GM18868 (cell line): Measurements from ENCODE around the gene TCF21.
"Not testable (repeated sequence)": the region's sequence is repeated elsewhere in the genome, so short reads cannot be mapped to it uniquely, and the experiment has no call there.

Experiments used
- ATAC-seq: cut with Tn5 transposase; IDR thresholded peaks from one replicate; pipeline ENCODE4 v1.9.1; 2021; ENCODE audit warnings: mild to moderate bottlenecking, moderate library complexity; ENCODE audit not compliant: unreplicated experiment

TCF21 gene

GRCh38 chr6:133921249-133921859, 32.4 kb downstream of the TCF21 start:
- ATAC-seq = peak; percentile 51

DNA sequence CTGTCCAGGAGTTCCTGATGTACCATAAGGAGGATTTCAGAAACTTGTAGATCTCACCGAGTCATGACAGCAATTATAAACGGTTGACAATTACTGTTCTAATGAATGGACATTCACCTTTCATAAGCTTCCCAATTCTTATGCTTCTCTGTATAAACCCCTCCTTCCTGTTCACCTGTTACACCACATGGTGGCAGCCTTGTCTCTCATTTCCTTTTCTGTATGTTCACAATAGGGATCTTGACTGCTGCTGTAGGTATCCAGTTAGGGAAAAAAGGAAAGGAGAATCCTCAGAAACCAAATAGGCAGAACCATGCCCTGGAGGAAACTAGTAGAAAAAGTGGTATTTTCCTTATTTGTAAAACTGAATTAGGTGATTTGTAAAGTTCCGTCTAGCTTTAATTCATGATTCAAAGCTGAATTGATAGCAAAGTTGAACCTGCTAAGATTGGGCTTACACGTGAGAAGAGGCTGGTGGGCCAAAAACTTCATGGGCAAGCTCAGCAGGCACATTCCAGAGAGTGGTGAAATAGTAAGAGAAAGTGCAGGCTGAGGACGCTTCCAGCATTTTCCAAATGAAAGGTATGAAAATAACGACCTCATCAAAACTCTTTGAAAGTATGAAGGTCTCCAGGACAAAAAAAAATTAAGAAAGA, 35.2 kb downstream of the TCF21 start:
- peak; percentile 81 for ATAC-seq

DNA sequence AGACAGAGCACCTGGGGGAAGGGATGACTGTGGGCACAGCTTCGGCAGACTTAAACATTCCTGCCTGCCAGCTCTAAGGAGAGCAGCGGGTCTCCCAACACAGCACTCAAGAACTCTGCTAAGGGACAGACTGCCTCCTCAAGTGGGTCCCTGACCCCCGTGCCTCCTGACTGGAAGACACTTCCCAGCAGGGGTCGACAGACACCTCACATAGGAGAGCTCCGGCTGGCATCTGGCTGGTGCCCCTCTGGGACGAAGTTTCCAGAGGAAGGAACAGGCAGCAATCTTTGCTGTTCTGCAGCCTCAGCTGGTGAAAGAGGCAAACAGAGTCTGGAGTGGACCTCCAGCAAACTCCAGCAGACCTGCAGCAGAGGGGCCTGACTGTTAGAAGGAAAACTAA, 42.3 kb downstream of the TCF21 start:
- not testable (repeated sequence) for ATAC-seq

- not testable (repeated sequence) for ATAC-seq
Measured at GRCh38 chr6:133936352-133936751, 47.4 kb downstream of the TCF21 start.

DNA sequence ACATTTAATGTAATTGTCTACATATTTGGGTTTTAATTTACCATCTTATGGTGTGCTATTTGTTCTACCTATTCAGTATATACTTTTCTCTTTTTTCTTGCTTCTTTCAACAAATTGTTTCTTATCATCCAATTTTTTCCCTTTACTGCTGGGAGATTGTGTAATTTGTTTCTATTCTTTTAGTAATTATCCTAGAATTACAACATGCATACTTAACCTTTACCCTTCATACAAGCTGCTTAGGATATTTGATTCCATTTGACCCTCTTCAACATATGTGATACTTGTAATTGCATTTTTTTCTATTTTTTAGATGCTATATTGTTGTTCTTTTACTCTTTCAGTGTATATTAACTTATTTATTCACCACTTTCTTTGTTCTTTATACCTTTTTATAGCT, 49.0 kb downstream of the TCF21 start:
- no peak for ATAC-seq

- ATAC-seq = no peak
Measured at GRCh38 chr6:133938533-133938932, 49.6 kb downstream of the TCF21 start.

- ATAC-seq = no peak
Measured at GRCh38 chr6:133939778-133940667, 51.1 kb downstream of the TCF21 start.
